Coronary artery (tissue), 2 donors: ENCODE results near the gene TIMM50.

Source experiments
- DNase-seq: peaks from one replicate; pipeline ENCODE4 v3.0.0-alpha.2; 2017; ENCODE audit warnings: low spot score
- H3K27ac ChIP-seq, 2 donors: fragments of 200-600 bp; sonication (generic); one replicate each; pipeline ENCODE4 v1.5.1; 2016 to 2019
- H3K4me3 ChIP-seq: fragments of 200-600 bp; sonication (generic); 2 replicates; pipeline ENCODE4 v1.5.1; 2016; ENCODE audit warnings: mild to moderate bottlenecking, moderate library complexity
- TF ChIP-seq, protein P1 (sequence below): fragments of 200-600 bp; sonication (generic); IDR thresholded peaks from one replicate; pipeline ENCODE4 v1.5.1; 2019; ENCODE audit warnings: antibody characterized with exemption

The TIMM50 gene

DNA sequence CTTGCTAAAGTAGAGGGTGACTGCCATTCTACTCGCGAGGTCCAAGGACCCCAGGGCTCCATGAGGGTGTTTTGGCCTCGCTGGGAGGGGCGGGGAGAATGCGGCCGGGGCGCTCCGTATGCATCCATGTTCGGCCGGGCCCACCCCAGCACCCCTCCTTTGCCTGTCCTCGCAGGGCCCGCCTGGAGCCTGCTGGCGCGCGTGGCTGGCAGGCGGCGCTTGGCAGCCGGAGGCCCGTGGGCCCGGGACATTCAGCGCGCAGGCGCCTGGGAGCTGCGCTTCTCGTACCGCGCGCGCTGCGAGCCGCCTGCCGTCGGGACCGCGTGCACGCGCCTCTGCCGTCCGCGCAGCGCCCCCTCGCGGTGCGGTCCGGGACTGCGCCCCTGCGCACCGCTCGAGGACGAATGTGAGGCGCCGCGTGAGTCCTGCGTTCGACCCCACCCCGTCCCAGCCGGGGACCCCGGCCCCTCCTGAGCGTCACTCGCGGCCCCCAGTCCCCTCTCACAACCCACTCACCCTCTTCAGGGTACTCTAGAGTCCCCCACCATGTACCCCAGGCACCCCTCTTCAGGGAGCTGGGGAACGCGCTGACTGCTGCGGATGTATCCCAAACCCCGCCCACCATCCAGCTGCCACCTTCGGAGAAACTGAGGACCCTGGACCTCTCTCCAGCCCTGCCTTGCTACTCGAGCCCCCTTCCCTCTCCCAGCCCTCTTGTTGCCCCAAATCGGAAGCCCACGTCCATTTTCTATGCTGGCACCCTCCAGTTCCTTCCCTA is 22.2 kb downstream of the TIMM50 start:
- H3K27ac ChIP-seq = no peak overlapping the region
- DNase-seq = no peak
- peak overlapping the region; percentile 14 for H3K4me3 ChIP-seq
- TF ChIP-seq, protein P1, sequence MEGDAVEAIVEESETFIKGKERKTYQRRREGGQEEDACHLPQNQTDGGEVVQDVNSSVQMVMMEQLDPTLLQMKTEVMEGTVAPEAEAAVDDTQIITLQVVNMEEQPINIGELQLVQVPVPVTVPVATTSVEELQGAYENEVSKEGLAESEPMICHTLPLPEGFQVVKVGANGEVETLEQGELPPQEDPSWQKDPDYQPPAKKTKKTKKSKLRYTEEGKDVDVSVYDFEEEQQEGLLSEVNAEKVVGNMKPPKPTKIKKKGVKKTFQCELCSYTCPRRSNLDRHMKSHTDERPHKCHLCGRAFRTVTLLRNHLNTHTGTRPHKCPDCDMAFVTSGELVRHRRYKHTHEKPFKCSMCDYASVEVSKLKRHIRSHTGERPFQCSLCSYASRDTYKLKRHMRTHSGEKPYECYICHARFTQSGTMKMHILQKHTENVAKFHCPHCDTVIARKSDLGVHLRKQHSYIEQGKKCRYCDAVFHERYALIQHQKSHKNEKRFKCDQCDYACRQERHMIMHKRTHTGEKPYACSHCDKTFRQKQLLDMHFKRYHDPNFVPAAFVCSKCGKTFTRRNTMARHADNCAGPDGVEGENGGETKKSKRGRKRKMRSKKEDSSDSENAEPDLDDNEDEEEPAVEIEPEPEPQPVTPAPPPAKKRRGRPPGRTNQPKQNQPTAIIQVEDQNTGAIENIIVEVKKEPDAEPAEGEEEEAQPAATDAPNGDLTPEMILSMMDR = peak; percentile 51

DNA sequence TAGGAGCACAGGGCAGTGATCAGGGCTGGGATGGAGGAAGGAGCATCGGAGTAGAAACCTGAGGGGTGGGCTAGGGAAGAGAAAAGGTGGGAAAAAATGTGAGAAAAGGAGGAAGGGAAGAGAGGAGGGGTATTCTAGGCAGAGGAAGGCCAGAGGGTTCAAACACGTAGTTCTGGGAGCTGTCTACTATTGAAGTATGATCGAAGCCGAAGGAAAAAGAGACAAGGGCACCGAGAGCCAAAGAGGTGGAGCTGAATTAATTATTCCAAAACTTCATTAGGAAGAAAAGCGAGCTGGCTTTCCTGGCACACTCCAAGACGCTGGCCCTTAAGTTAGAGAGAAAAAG is 25.9 kb downstream of the TIMM50 start:
- TF ChIP-seq, protein P1 = no peak
- no peak for DNase-seq
- no peak overlapping the region for H3K27ac ChIP-seq
- peak overlapping the region; percentile 64 for H3K4me3 ChIP-seq

DNA sequence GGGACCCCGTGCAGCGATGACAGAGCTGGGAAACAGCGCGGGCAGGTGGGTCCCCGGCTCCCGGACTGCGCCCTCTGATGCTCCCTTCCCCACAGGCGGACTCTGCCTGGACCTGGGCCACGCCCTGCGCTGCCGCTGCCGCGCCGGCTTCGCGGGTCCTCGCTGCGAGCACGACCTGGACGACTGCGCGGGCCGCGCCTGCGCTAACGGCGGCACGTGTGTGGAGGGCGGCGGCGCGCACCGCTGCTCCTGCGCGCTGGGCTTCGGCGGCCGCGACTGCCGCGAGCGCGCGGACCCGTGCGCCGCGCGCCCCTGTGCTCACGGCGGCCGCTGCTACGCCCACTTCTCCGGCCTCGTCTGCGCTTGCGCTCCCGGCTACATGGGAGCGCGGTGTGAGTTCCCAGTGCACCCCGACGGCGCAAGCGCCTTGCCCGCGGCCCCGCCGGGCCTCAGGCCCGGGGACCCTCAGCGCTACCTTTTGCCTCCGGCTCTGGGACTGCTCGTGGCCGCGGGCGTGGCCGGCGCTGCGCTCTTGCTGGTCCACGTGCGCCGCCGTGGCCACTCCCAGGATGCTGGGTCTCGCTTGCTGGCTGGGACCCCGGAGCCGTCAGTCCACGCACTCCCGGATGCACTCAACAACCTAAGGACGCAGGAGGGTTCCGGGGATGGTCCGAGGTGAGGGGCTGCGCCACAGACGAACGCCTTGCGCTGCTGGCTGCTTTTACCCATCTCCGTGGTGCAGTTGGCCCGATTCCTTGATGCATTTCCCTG is 26.5 kb downstream of the TIMM50 start:
- H3K27ac ChIP-seq = no peak overlapping the region
- peak overlapping the region; percentile 64 for H3K4me3 ChIP-seq
- TF ChIP-seq, protein P1 = no peak
- DNase-seq = no peak

DNA sequence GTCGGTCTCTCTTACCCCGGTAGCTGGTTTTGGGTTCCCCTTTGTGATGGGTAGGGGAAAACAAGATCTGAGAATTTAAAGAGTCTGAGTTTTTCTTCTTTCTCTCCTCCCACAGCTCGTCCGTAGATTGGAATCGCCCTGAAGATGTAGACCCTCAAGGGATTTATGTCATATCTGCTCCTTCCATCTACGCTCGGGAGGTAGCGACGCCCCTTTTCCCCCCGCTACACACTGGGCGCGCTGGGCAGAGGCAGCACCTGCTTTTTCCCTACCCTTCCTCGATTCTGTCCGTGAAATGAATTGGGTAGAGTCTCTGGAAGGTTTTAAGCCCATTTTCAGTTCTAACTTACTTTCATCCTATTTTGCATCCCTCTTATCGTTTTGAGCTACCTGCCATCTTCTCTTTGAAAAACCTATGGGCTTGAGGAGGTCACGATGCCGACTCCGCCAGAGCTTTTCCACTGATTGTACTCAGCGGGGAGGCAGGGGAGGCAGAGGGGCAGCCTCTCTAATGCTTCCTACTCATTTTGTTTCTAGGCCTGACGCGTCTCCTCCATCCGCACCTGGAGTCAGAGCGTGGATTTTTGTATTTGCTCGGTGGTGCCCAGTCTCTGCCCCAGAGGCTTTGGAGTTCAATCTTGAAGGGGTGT is 27.2 kb downstream of the TIMM50 start:
- Histone ChIP-seq H3K27ac (no peak overlapping the region), H3K4me3 (peak overlapping the region; percentile 64)
- TF ChIP-seq, protein P1 = no peak
- no peak for DNase-seq

DNA sequence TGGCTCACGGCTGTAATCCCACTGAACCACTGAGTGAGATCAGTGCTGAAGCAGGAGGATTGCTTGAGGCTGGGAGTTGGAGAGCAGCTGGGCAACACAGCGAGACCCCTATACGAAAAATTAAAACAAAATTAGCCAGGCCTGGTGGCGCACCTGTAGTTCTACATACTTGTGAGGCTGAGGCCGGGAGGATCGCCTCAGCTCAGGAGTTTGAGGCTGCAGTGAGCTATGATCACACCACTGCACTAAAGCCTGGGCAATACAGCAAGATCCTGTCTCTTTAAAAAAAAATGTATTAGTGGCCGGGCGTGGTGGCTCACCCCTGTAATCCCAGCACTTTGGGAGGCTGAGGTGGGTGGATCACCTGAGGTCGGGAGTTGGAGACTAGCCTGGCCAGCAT is 28.0 kb downstream of the TIMM50 start:
- DNase-seq = no peak
- H3K27ac ChIP-seq = no peak overlapping the region
- no peak overlapping the region for H3K4me3 ChIP-seq
- TF ChIP-seq, protein P1 = no peak

DNA sequence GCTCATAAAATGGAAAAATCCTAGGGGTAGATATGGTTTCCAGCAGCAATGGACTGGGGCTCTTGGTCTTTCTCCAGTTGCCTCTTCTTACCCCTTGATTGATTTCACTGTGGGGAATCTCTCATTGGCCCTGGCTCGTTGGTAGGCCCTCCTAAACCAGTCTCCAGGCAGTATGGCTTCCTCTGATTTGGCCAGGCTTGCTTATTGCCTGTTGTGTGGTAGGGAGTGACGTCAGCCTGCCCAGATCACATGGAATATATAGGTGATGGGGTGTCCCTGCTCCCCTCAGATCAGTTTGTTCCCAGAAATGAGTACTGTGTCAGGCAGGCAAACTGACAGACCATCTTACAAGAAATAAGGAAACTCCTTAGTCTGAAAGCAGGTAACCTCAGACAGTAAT is 28.6 kb downstream of the TIMM50 start:
- TF ChIP-seq, protein P1 = no peak
- no peak for DNase-seq
- H3K4me3 ChIP-seq = no peak overlapping the region
- no peak overlapping the region for H3K27ac ChIP-seq
